Activated CD8-positive, alpha-beta memory T cell treated with anti-CD3 and anti-CD28 coated beads for 36 hours (primary cell): ENCODE results near the gene HSPE1. TPM values are rescaled to one million over a fixed set of nuclear protein-coding genes. Genes with fewer than 3 reads are reported as not detected.

Experiments
- CTCF ChIA-PET: fragments of 350-600 bp; sonication (Branson Sonifier 250); formaldehyde crosslinking; loops from one replicate; lab custom pipeline; 2021; ENCODE audit warnings: antibody characterized with exemption; lab: Charles Lee
- POLR2A ChIA-PET: fragments of 350-600 bp; sonication (Branson Sonifier 250); formaldehyde crosslinking; loops from one replicate; lab custom pipeline; 2021; ENCODE audit warnings: antibody characterized with exemption; lab: Charles Lee
- total RNA-seq, 2 experiments: library from RNA; stranded (reverse); gene quantifications; one replicate each; pipeline ENCODE4 v1.2.3, GENCODE V29; 2021

Gene HSPE1
- total RNA-seq, 2 experiments from 2014 or later: 479 to 516 TPM

DNA sequence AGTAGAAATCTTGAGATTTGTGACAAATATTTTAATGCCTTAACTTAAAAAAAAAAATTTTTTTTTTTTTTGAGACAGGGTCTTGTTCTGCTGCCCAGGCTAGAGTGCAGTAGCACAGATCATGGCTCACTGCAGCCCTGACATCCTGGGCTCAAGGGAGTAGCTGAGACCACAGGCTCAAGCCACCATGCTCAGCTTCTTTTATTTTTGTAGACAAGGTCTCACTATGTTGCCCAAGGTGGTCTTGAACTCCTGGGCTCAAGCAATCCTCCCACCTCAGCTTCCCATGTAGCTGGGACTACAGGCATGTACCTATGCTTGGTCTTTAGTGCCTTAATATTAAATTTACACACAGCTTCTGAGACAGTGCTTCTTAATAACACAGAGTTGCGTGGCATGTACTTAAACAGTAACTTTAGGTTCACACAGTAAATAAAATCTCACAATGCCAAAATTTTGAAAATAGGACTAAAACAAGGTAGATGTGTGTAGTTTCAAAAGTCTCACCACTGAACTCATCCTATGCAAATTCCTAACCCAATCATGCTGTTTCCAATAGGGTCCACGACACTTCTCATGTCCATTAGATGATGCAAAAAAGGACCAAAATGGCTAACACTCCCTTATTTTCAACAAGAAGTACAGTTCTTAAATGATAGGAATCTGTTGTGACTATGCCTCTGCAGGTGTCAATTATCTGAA is 4.6 kb upstream of the HSPE1 start:
- CTCF ChIA-PET: no interaction called here
- POLR2A ChIA-PET: no interaction called here

DNA sequence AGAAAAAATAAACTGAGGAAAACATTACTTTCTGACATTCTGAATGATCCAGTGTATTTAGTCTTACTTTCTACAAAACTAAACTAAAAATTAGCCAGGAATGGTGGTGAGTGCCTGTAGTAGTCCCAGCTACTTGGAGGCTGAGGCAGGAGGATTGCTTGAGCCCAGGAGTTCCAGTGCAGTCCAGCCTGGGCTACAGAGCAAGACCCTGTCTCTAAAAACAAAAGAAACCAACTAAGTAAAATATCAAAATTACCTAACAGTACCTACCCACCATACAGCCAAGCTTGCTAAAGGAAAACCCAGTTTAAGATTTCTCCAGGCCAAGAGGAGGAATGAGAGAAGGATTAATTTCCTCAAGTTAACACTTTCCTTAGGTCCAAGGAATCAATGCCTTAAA is 3.5 kb upstream of the HSPE1 start:
- ChIA-PET POLR2A (no interaction called here), CTCF (no interaction called here)

DNA sequence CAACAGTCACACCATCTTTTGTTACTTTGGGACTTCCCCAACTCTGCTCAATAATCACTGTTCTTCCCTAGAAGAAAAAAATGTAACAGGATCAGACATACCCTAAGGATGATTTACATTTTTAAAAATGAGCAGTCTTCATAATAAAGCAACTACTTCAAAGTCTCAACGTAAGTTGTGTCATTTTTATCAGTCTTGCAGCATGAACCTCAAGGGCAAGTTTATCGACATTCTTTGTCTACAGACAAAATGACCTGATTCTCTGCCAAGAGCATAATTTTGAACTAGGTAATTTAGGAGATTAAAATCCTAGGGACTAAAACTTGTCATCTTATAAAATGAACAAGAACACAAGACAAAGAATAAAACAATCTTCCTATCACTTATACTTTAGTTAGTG is 2.9 kb upstream of the HSPE1 start:
- ChIA-PET POLR2A (interaction anchor here (3.0 to 4.2 kb wide), 2 partner anchors 19 to 44 kb away, joined by 32 to 54 read pairs; partner anchors contain the start of genes COQ10B and MOB4), CTCF (interaction anchor here (1.0 kb wide), 1 partner anchor 21 kb away, joined by 3 read pairs; no protein-coding TSS in a partner anchor)

DNA sequence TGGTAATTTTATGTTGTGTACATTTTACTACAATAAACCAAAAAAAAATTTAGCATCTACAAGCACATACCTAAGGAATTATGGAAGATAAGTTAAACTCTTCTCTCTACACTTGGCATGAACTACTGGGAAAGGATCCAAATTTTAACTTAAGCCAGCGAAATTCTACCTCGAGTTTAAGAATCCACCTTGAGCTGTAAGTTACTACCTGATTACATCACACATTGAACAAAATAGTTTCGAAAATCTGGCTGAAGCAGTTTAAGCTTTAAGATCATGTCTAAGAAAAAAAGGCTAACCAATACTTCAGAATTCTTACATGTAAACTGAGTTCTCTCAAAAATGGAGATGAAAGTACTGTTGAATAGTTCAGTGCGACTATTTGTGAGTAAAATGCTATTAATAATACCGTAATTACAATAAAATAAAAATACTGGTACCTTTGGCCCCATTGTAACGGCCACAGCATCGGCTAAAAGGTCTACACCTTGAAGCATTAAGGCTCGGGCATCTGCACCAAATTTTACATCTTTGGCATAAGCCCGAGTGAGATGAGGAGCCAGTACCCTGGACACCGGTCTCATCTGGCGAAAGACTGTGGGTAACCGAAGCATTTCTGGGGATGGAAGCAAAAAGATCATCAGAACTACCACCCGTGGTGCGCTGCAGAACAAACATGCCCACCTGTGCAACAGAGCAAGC is 1.8 kb upstream of the HSPE1 start:
- ChIA-PET CTCF (interaction anchor here (1.0 to 1.6 kb wide), 2 partner anchors 20 to 64 kb away, joined by 3 to 4 read pairs; partner anchors contain the start of gene SF3B1), POLR2A (interaction anchor here (3.0 to 4.7 kb wide), 3 partner anchors 18 to 64 kb away, joined by 28 to 54 read pairs (median 32); partner anchors contain the start of genes COQ10B, MOB4 and SF3B1)

DNA sequence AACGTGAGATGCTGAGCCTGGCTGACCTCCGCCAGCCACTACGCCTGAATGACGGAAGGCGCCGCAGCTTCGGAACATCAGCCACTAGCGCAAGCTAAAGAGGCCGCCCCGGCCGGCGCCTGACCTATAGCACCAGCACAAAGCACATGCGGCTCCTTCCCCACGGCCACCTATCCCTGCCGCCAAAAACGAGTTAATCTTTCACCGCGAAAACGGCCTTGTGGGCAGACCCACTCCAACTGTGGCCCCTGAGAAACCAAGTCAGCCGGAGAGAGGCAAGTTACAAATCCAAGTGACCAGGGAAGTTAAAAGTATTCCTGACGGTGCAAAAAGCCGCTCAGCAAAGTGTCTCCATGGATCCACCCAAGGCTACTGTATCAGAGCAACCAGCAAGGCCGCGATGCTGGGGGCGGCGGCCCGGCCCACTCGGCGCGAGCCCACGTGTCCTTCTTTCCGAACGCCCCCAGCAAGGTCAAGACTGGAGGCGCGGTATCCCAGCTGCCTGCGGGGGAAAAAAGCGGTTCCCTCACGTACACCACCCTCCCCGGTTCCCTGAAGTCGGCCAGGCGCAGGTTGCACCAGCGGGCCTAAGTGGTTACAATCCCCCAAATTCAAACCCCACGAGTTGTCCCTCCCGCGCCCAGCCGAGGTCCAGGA is 1.1 kb upstream of the HSPE1 start:
- POLR2A ChIA-PET: interaction anchor here (1.0 to 4.7 kb wide), 7 partner anchors 8 to 206 kb away, joined by 3 to 54 read pairs (median 25); partner anchors contain the start of genes COQ10B, MARS2, MOB4 and SF3B1

DNA sequence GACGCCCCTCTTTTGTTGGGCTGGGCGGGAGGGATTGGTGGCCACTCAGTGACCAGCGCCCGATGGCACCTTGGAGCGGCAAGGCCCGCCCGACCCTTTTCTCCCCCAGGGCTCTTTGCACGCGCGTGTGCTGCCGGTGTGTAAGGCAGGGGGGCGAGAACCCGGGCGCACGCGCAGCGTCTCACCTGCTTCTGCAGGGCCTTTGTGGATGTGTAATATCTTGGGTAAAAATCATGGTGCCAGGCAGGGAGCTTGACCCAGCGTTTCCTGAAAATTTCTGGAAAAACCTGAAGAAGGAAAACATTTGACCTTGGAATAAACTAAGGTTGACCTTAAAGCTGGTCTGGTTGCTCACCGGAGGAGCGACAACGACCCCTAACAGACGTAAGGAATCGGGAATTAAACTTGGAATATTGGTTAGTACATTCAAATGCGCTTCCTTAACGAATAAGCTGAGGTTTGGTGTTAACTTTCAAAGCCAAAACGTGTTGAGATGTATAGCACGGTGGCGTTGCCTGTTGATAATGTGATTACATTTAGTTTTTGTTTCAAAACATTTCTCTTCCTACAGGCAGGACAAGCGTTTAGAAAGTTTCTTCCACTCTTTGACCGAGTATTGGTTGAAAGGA is 438 bp downstream of the HSPE1 start:
- CTCF ChIA-PET: no interaction called here

More for the DNA sequence above, 1.1 kb upstream of the HSPE1 start:
- CTCF ChIA-PET: interaction anchor here (1.0 to 1.6 kb wide), 3 partner anchors 45 to 279 kb away, joined by 3 to 4 read pairs (median 3); partner anchors contain the start of genes COQ10B and SF3B1

DNA sequence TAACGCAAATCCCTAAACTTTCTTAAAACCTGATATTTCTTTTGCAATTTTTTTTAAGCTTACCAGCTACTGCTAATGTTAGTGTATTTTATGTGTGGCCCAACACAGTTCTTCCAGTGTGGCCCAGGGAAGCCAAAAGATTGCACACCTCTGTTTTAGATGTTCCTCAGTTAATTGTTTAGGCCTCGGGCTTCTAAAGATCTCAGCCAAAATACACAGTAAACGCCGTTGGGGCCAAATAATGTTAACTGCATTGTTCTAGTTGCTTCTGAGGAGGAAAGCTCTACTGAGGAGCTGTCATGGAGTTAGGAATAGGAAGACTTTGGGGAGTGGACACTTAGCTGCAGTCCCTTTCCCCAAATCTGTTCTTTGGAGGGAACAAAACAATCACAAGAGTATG is 2.0 kb downstream of the HSPE1 start:
- ChIA-PET POLR2A (interaction anchor here (0.7 to 4.7 kb wide), 4 partner anchors 11 to 245 kb away, joined by 4 to 28 read pairs (median 16); partner anchors contain the start of gene SF3B1), CTCF (interaction anchor here (1.0 kb wide), 1 partner anchor 98 kb away, joined by 3 read pairs; no protein-coding TSS in a partner anchor)

More for the DNA sequence above, 438 bp downstream of the HSPE1 start:
- POLR2A ChIA-PET: interaction anchor here (0.6 to 4.7 kb wide), 7 partner anchors 10 to 68 kb away, joined by 3 to 54 read pairs (median 25); partner anchors contain the start of genes COQ10B, MOB4 and SF3B1

DNA sequence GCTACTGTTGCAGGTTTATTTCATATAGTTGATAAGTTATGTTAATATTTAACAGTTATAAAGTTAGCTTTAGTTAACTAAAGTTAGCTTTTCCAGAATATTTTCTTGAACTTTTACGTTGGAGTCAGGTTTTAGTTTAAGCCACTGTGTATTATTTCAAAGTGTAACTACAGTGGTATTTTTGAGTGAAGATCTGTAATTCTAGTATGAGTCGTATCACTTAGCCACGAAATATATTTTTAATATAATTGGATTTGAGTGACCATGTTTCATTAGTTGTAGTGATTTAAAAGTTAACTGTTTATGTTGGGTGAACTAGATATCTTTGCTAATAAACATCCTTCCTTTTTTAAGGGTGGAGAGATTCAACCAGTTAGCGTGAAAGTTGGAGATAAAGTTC is 2.5 kb downstream of the HSPE1 start:
- POLR2A ChIA-PET: interaction anchor here (0.6 to 4.7 kb wide), 3 partner anchors 14 to 68 kb away, joined by 4 to 28 read pairs (median 4); partner anchors contain the start of gene SF3B1
- CTCF ChIA-PET: no interaction called here

DNA sequence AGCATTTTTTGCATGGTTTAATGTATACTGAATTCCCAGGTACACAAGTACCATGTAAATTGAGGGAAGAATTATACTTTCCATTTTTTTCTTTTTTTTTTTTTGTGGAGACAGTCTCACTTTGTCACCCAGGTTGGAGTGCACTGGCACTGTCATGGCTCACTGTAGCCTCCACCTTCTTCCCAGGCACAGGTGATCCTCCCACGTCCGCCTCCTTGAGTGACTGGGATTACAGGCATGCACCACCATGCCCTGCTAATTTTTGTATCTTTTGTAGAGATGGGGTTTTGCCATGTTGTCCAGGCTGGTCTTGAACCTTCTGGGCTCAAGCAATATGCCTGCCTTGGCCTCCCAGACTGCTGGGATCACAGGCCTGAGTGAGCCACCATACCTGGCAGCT is 3.8 kb downstream of the HSPE1 start:
- ChIA-PET POLR2A (interaction anchor here (0.8 to 1.3 kb wide), 3 partner anchors 9 to 12 kb away, joined by 3 to 5 read pairs (median 3); partner anchors contain the start of gene MOB4), CTCF (interaction anchor here (0.5 kb wide), 1 partner anchor 32 kb away, joined by 4 read pairs; no protein-coding TSS in a partner anchor)

DNA sequence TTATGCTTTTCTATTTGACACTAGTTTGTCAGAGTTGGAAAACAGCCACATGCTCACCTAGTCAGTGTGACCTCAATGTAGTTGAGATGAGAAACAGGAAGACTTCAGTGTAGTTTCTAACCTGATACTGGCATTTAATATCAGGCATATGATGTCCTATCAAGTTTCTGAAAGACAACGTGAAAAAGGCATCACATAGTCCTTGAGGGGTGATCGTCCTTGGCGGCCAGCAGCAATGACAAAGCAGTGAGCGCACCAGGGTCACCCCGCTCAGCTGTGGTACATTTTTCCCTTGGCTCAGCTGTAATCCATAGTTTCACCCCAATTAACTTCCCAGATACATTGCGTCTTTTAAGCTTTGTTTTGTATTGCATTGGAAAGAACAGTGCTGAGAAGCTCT is 4.3 kb downstream of the HSPE1 start:
- CTCF ChIA-PET: interaction anchor here (0.5 kb wide), 1 partner anchor 33 kb away, joined by 4 read pairs; no protein-coding TSS in a partner anchor
- POLR2A ChIA-PET: interaction anchor here (0.7 to 1.3 kb wide), 3 partner anchors 9 to 13 kb away, joined by 3 to 5 read pairs (median 4); partner anchors contain the start of gene MOB4

DNA sequence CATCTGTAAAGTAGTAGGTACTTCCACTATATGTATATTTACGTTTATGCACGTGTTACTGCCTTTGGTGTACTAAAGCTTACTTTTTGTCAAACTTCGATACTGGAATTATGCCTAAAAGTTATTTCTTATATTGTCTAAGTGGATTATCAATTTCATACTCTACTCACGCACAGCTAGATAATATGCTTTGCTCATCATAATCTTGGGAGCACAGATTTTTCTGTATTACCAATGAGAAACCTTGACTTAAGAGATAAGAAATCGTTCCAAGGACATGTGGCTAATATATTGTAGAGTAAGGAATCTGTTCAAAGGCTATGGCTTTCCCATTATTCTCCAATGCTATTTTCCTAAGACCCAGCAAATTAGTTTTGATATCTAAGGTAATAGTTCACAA is 6.5 kb downstream of the HSPE1 start:
- ChIA-PET CTCF (interaction anchor here (0.5 to 0.8 kb wide), 2 partner anchors 10 to 22 kb away, joined by 3 to 4 read pairs; no protein-coding TSS in a partner anchor), POLR2A (no interaction called here)

DNA sequence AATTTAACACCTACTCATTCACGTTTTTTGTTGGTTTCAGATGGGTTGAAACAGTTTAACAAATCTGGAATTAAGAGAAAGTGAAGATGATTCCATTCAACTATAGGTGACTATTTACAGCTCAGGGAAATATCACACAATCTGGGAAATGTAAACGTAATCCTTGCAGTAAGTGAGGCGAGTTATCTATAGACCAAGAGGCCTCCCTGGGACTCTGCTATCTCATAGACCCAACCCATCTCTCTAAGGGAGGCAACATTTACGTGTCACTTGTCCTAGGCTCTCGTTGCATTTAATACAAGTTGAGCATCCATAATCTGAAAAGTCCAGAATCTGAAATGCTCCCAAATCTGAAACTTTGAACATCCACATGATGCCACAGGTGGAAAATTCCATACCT is 13.7 kb downstream of the HSPE1 start:
- CTCF ChIA-PET: no interaction called here
- POLR2A ChIA-PET: interaction anchor here (0.6 kb wide), 1 partner anchor 42 kb away, joined by 3 read pairs; no protein-coding TSS in a partner anchor

DNA sequence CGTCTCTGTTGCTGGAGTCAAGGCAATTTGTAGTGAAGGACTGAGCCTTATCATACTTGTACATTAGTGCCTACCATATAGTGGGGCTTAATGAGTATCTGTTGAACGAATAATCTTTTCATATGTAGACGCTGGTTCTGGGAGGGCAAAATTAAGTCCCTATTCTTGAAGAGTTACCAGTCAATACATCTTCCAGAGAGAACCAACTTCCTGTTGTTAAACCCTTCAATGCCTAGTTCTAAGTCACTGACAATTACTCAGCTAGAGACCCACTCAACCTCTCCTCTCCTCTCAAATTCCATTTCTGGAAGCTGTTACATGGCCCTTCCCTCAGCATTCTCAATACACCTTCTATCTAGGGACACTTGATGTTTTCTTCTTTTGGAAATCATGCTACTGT is 14.6 kb downstream of the HSPE1 start:
- ChIA-PET CTCF (no interaction called here), POLR2A (interaction anchor here (1.4 to 3.6 kb wide), 2 partner anchors 10 to 15 kb away, joined by 3 to 54 read pairs; partner anchors contain the start of genes HSPD1 and HSPE1)

DNA sequence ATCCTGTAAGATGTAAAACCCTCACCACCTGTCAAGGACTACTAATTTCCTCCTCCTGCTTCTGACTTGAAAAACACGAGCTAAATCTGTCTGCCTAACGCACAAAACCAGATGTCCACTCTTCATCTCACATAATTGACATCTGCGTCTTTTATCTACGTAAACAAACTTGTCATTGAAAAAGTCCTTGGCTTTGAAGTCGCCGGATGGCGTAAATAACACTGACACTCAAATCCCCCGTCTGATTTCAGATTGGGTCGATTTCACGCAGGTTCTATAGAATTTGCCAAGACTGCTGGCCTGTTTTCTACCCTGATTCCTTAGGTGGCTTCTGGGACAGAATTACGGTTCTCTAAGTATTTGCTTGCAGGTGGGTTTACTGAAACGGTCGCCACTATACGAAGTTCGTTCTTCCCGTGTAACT is 15.1 kb downstream of the HSPE1 start:
- CTCF ChIA-PET: interaction anchor here (1.2 kb wide), 1 partner anchor 11 kb away, joined by 4 read pairs; no protein-coding TSS in a partner anchor
- POLR2A ChIA-PET: interaction anchor here (1.4 to 3.6 kb wide), 3 partner anchors 11 to 190 kb away, joined by 3 to 54 read pairs (median 7); partner anchors contain the start of genes HSPD1, HSPE1 and MARS2

DNA sequence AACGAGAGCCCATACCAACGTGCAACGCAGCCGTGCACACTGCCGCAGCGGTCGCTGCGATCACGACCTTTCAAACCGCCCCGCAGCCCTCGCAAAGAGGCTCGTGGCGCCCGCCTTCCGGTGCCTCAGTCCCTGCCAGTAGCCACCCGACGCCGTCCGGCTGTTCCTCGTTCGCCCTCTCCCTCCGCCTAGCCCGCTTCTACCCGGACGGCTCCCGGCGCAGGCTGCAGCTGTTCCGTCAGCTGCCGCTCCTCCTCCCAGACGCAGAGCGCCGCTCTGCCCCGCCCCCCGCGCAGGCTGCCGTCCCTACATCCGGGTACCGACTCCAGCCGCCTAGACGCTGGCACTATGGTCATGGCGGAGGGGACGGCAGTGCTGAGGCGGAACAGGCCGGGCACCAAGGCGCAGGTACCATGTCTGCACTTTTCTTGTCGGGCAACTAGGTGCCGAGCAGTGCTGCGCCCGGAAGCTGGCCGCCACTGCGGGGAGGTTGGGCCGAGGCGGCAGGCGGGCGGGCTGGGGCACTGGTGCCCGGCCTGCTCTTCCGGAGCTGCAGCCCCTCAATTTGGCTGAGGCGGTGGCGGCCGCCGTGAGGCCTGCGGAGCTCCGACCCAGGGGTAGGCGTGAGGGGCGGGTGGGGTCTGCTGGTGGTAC is 15.7 kb downstream of the HSPE1 start, which contains the start of gene MOB4:
MOB4 (plus strand) TSS at position 328 of the 654 bp plus-strand sequence; CDS start at position 349, 21 bp downstream.
- CTCF ChIA-PET: interaction anchor here (1.2 kb wide), 2 partner anchors 10 to 189 kb away, joined by 3 to 4 read pairs; partner anchors contain the start of gene MARS2

DNA sequence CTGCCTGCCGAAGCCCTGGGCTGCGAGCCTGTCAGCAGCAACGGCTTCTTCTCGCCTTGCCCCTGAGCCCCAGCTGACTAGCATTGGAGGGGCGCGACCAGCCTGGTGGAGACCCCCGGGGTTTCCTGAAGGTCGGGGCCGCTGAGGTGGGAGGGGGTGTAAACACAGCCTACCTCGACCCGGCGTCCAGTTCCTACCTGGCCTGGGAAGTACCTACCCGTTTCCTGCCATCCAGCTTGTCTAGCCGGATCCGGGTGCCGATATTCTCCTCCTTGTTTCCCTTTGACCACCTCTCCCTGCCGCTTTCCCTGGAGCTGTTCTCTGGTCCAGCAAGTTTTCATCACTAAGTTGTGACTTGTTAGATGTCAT is 16.2 kb downstream of the HSPE1 start:
- CTCF ChIA-PET: interaction anchor here (1.1 to 1.2 kb wide), 3 partner anchors 10 to 188 kb away, joined by 3 to 4 read pairs (median 4); partner anchors contain the start of gene MARS2

More for the DNA sequence above, 15.7 kb downstream of the HSPE1 start, which contains the start of gene MOB4:
- POLR2A ChIA-PET: interaction anchor here (0.5 to 3.6 kb wide), 7 partner anchors 11 to 189 kb away, joined by 3 to 54 read pairs (median 4); partner anchors contain the start of genes COQ10B, HSPD1, HSPE1 and MARS2

More for the DNA sequence above, 16.2 kb downstream of the HSPE1 start:
- POLR2A ChIA-PET: interaction anchor here (0.5 to 3.6 kb wide), 6 partner anchors 13 to 189 kb away, joined by 3 to 54 read pairs (median 4); partner anchors contain the start of genes COQ10B, HSPD1, HSPE1 and MARS2
